Subcutaneous abdominal adipose tissue (tissue), 5 donors: Measurements from ENCODE around the gene CFAP221.

Experiments
- H3K27ac ChIP-seq: one replicate; pipeline ENCODE4 v1.7.0; 2013; ENCODE audit warnings: low read depth, mild to moderate bottlenecking, inconsistent platforms, low read length, moderate library complexity
- H3K27me3 ChIP-seq, 5 donors: one replicate each; pipeline ENCODE4 v1.7.0; 2013; ENCODE audit warnings: low read length in 5 of 5, inconsistent platforms in 1 of 5; ENCODE audit not compliant: control insufficient read depth in 5 of 5, insufficient read depth in 4 of 5
- H3K36me3 ChIP-seq, 5 donors: one replicate each; pipeline ENCODE4 v1.7.0; 2013; ENCODE audit warnings: low read length in 5 of 5; ENCODE audit not compliant: control insufficient read depth in 5 of 5, insufficient read depth in 5 of 5
- H3K4me1 ChIP-seq, 5 donors: one replicate each; pipeline ENCODE4 v1.7.0; 2013; ENCODE audit warnings: low read length in 5 of 5, mild to moderate bottlenecking in 3 of 5, moderate library complexity in 1 of 5; ENCODE audit not compliant: control insufficient read depth in 5 of 5, insufficient read depth in 5 of 5
- H3K4me3 ChIP-seq, 5 donors: one replicate each; pipeline ENCODE4 v1.7.0; 2013; ENCODE audit warnings: low read length in 5 of 5, low read depth in 1 of 5
- H3K9ac ChIP-seq, 5 donors: one replicate each; pipeline ENCODE4 v1.7.0; 2013; ENCODE audit warnings: low read length in 5 of 5, mild to moderate bottlenecking in 4 of 5, moderate library complexity in 3 of 5
- H3K9me3 ChIP-seq, 5 donors: one replicate each; pipeline ENCODE4 v1.7.0; 2013; ENCODE audit warnings: low read length in 5 of 5; ENCODE audit not compliant: control insufficient read depth in 5 of 5
- donor health status: healthy.
- donor health status: healthy.
- donor health status: healthy.
- donor health status: healthy.
- donor health status: healthy.

Gene CFAP221

GRCh38 chr2:119649364-119649917 lies 105.2 kb downstream of the CFAP221 start:
- H3K9ac ChIP-seq: no peak overlapping the region
- peaks cover 0 to 4% (median 0%) of the 10 kb centered on the region in 5 donors for H3K4me1 ChIP-seq

GRCh38 chr2:119650206-119650605 lies 106.0 kb downstream of the CFAP221 start:
- Histone ChIP-seq H3K9ac (no peak overlapping the region), H3K27ac (no peak overlapping the region), H3K4me3 (no peak overlapping the region), H3K36me3 (no peaks in the 10 kb centered on the region), H3K4me1 (peaks cover 0 to 4% (median 0%) of the 10 kb centered on the region in 5 donors), H3K27me3 (peaks cover 0 to 2% (median 0%) of the 10 kb centered on the region in 5 donors), H3K9me3 (peaks cover 0 to 9% (median 5%) of the 10 kb centered on the region in 5 donors)

More at GRCh38 chr2:119649364-119649917, 105.2 kb downstream of the CFAP221 start:
- H3K36me3 ChIP-seq: no peaks in the 10 kb centered on the region
- peaks cover 0 to 2% (median 0%) of the 10 kb centered on the region in 5 donors for H3K27me3 ChIP-seq
- no peak overlapping the region for H3K27ac ChIP-seq
- peaks cover 0 to 9% (median 5%) of the 10 kb centered on the region in 5 donors for H3K9me3 ChIP-seq
- H3K4me3 ChIP-seq: no peak overlapping the region

- H3K27me3 ChIP-seq: peaks cover 0 to 2% (median 0%) of the 10 kb centered on the region in 5 donors
- no peak overlapping the region for H3K9ac ChIP-seq
- no peak overlapping the region for H3K27ac ChIP-seq
- no peaks in the 10 kb centered on the region for H3K36me3 ChIP-seq
- no peaks in the 10 kb centered on the region for H3K4me1 ChIP-seq
- H3K4me3 ChIP-seq: no peak overlapping the region
- peaks cover 0 to 9% (median 5%) of the 10 kb centered on the region in 5 donors for H3K9me3 ChIP-seq
These were observed 106.7 kb downstream of the CFAP221 start for GRCh38 chr2:119650846-119651370.

DNA sequence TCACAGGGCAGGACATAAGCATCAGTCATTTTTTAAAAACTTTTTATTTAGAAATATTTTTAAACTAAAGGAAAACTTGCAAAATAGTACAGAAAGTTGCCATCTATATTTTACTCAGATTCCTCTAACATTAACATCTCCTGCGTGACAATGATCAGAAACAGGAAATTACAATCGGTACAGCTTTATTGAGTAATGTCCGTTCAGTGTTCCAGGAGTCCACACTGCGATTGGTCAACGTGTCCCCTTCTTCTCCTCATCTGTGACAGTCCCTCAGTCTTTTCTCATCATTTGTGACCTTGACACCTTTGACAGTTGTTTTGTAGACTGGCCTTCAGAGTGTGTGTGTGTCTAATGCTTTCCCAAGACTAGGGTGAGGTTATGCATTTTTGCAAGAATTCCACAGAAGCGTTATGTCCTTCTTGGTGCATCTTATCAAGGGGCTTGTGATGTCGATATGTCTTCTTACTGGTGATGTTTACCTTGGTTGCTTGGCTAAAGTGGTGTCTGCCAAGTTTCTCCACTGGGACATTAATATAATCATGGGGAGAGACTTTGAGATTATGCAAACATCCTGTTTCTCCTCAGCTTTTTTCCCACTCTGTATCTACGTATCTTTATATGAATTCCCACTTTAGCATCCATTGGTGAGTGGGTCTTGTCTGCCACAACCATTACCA lies 113.4 kb downstream of the CFAP221 start:
- H3K9me3 ChIP-seq: no peaks in the 10 kb centered on the region
- H3K27me3 ChIP-seq: no peaks in the 10 kb centered on the region
- H3K4me1 ChIP-seq: peaks cover 0 to 4% (median 0%) of the 10 kb centered on the region in 5 donors
- no peak overlapping the region for H3K9ac ChIP-seq
- no peak overlapping the region for H3K27ac ChIP-seq
- no peaks in the 10 kb centered on the region for H3K36me3 ChIP-seq
- H3K4me3 ChIP-seq: no peak overlapping the region

DNA sequence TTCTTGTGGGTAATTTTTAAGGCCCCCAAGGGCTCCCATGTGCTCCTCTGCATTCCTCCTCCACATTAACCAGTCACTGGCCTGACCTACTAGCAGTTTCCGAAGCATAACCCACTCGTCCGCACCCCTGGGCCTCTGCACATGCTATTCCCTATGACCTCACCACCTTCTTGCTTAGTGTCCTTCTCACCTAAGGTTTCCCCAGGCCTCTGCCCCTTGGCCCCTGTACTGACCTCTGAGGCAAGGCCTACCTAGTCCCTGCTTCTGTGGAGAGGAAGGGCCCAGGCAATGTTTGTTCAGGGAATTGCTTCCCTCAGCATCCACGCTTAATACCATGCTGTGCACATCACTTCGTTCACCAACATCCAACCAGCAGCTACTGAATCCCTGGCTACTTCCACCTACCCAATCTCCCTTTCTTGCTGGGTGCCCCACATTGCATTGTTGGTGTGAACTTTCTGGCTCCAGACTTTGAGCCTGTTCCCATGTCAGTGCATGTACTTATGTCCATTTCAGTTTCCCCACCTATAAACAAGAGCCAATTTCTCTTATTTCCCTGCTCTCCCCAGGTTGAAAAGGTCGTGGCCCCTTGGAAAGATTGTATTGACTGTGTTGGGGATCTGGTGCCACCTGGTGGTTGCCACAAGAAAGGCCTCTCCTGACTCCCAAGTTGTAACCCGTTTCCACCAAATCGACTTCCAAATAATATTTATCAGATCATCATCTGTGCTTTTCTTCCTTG lies 115.5 kb downstream of the CFAP221 start:
- no peak overlapping the region for H3K4me3 ChIP-seq
- H3K9me3 ChIP-seq: no peaks in the 10 kb centered on the region
- H3K36me3 ChIP-seq: no peaks in the 10 kb centered on the region
- H3K4me1 ChIP-seq: peaks cover 0 to 4% (median 0%) of the 10 kb centered on the region in 5 donors
- no peak overlapping the region for H3K27ac ChIP-seq
- H3K27me3 ChIP-seq: peaks cover 0 to 4% (median 0%) of the 10 kb centered on the region in 5 donors
- H3K9ac ChIP-seq: no peak overlapping the region

- H3K9ac ChIP-seq: no peak overlapping the region
- H3K27me3 ChIP-seq: peaks cover 0 to 4% (median 0%) of the 10 kb centered on the region in 5 donors
- H3K9me3 ChIP-seq: no peaks in the 10 kb centered on the region
- peaks cover 0 to 4% (median 0%) of the 10 kb centered on the region in 5 donors for H3K4me1 ChIP-seq
- H3K36me3 ChIP-seq: no peaks in the 10 kb centered on the region
- H3K4me3 ChIP-seq: no peak overlapping the region
- H3K27ac ChIP-seq: no peak overlapping the region
These were observed 116.1 kb downstream of the CFAP221 start for GRCh38 chr2:119660343-119660658.

GRCh38 chr2:119662297-119662696 lies 118.0 kb downstream of the CFAP221 start:
- no peak overlapping the region for H3K9ac ChIP-seq
- no peaks in the 10 kb centered on the region for H3K36me3 ChIP-seq
- peaks cover 0 to 4% (median 0%) of the 10 kb centered on the region in 5 donors for H3K4me1 ChIP-seq
- no peaks in the 10 kb centered on the region for H3K9me3 ChIP-seq
- H3K27me3 ChIP-seq: peaks cover 0 to 4% (median 0%) of the 10 kb centered on the region in 5 donors
- H3K27ac ChIP-seq: no peak overlapping the region
- no peak overlapping the region for H3K4me3 ChIP-seq

GRCh38 chr2:119668546-119668945 lies 124.3 kb downstream of the CFAP221 start:
- H3K9ac ChIP-seq: no peak overlapping the region
- H3K9me3 ChIP-seq: no peaks in the 10 kb centered on the region
- H3K27ac ChIP-seq: no peak overlapping the region
- no peak overlapping the region for H3K4me3 ChIP-seq
- no peaks in the 10 kb centered on the region for H3K4me1 ChIP-seq
- no peaks in the 10 kb centered on the region for H3K36me3 ChIP-seq
- no peaks in the 10 kb centered on the region for H3K27me3 ChIP-seq

DNA sequence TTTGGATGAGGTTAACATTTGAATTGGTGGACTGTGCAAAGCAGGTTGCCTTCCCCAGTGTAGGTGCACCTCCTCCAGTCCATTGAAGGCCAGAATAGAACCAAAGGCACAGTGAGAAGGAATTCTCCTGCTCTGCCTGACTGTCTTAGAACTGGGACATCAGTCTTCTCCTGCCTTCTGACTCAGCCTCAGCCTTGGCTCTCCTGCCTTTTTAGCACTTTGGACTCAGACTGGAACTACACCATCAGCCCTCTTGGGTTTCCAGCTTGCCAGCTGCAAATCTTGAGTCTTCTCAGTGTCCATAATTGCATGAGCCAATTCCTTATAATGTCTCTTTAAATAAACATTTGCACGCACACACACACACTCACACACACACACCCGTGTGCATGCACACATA lies 126.8 kb downstream of the CFAP221 start:
- no peak overlapping the region for H3K27ac ChIP-seq
- H3K27me3 ChIP-seq: no peaks in the 10 kb centered on the region
- no peak overlapping the region for H3K4me3 ChIP-seq
- no peaks in the 10 kb centered on the region for H3K4me1 ChIP-seq
- no peaks in the 10 kb centered on the region for H3K36me3 ChIP-seq
- no peaks in the 10 kb centered on the region for H3K9me3 ChIP-seq
- H3K9ac ChIP-seq: no peak overlapping the region

GRCh38 chr2:119671752-119672151 lies 127.5 kb downstream of the CFAP221 start:
- H3K27me3 ChIP-seq: no peaks in the 10 kb centered on the region
- no peak overlapping the region for H3K27ac ChIP-seq
- no peaks in the 10 kb centered on the region for H3K9me3 ChIP-seq
- no peak overlapping the region for H3K9ac ChIP-seq
- H3K4me3 ChIP-seq: no peak overlapping the region
- no peaks in the 10 kb centered on the region for H3K36me3 ChIP-seq
- H3K4me1 ChIP-seq: no peaks in the 10 kb centered on the region
